Transverse colon (tissue), 4 donors: ENCODE data around the gene PDCD6IP. TPM values are rescaled to one million over a fixed set of nuclear protein-coding genes. Genes with fewer than 3 reads are reported as not detected.
A peak's percentile ranks its signal among the peaks of the same experiment; 100 is the strongest.

Experiments
- DNase-seq: peaks from one replicate; pipeline ENCODE4 v3.0.0-alpha.2; 2019
- H3K27ac ChIP-seq, 4 donors: fragments of 200-600 bp; sonication (generic); 2 replicates each; pipeline ENCODE4 v1.5.1; 2016 to 2018; ENCODE audit warnings: inconsistent platforms in 4 of 4
- H3K27me3 ChIP-seq: fragments of 200-600 bp; sonication (generic); 2 replicates; pipeline ENCODE4 v1.5.1; 2017; ENCODE audit warnings: inconsistent platforms
- H3K36me3 ChIP-seq, 4 donors: fragments of 200-600 bp; sonication (generic); 2 replicates each; pipeline ENCODE4 v1.5.1; 2017 to 2019; ENCODE audit warnings: inconsistent platforms in 4 of 4
- H3K4me1 ChIP-seq, 4 donors: fragments of 200-600 bp; sonication (generic); 2 replicates each; pipeline ENCODE4 v1.5.1; 2017 to 2020; ENCODE audit warnings: inconsistent platforms in 4 of 4
- H3K4me3 ChIP-seq, 4 donors: fragments of 200-600 bp; sonication (generic); 1 replicate in 1 of 4; 2 replicates in 3 of 4; pipeline versions ENCODE4 v1.5.1 to v1.6.1; 2017 to 2019; ENCODE audit warnings: inconsistent platforms in 4 of 4
- H3K9me3 ChIP-seq, 2 donors: fragments of 200-600 bp; sonication (generic); 2 replicates each; pipeline ENCODE4 v1.5.1; 2017 to 2019; ENCODE audit warnings: inconsistent platforms in 2 of 2
- EP300 ChIP-seq: sonication (generic); formaldehyde crosslinking; IDR thresholded peaks from one replicate; pipeline ENCODE4 v1.6.1; 2017; ENCODE audit warnings: antibody characterized with exemption, low read depth
- POLR2A ChIP-seq: fragments of 450-650 bp; IDR thresholded peaks from one replicate; pipeline ENCODE4 v1.6.1; 2016; ENCODE audit warnings: antibody characterized with exemption, mild to moderate bottlenecking, moderate library complexity
- POLR2AphosphoS5 ChIP-seq, 3 donors: sonication (generic); formaldehyde crosslinking; IDR thresholded peaks; one replicate each; pipeline ENCODE4 v1.6.1; 2016; ENCODE audit warnings: antibody characterized with exemption in 3 of 3
- WGBS, 2 donors: methylation state at CpG; one replicate each; pipeline ENCODE4 v1.1.5; 2018; ENCODE audit warnings: low coverage in 1 of 2; 5-methylcytosine and 5-hydroxymethylcytosine counted together
- in situ Hi-C, 4 donors: fragments of 200-750 bp; cut with MboI; loops; one replicate each; pipeline versions ENCODE4 v1.15.0 to v1.15.1; 2017; ENCODE audit warnings: low sequenced_read_pairs in 3 of 4, low pct_ligation_motif_present in 1 of 4, low pct_unique_long_range_greater_than_20kb in 1 of 4
- intact Hi-C: fragments of 100-400 bp; cut with DNase I; formaldehyde crosslinking; loops from one replicate; pipeline ENCODE4 v1.15.1; 2023; ENCODE audit warnings: low total_unique reads
- total RNA-seq, 4 donors: library from RNA; depleted of rRNA; stranded (reverse); fragments of >200 nt; gene quantifications; one replicate each; pipeline ENCODE4 v1.1.0, GENCODE V29; 2016
- TF ChIP-seq, protein P1 (sequence below), 5 experiments: fragments of 200-600 bp in 3 of 5; fragments of 450-650 bp in 2 of 5; sonication (generic) in 3 of 5; IDR thresholded peaks; 1 replicate in 2 of 5; 2 replicates in 3 of 5; pipeline ENCODE4 v1.5.1; 2016 to 2017; ENCODE audit warnings: antibody characterized with exemption in 5 of 5, inconsistent platforms in 3 of 5, mild to moderate bottlenecking in 2 of 5, moderate library complexity in 1 of 5

PDCD6IP gene
- total RNA-seq, 4 donors from 2014 or later = 89.0 to 523 (median 372) TPM

DNA sequence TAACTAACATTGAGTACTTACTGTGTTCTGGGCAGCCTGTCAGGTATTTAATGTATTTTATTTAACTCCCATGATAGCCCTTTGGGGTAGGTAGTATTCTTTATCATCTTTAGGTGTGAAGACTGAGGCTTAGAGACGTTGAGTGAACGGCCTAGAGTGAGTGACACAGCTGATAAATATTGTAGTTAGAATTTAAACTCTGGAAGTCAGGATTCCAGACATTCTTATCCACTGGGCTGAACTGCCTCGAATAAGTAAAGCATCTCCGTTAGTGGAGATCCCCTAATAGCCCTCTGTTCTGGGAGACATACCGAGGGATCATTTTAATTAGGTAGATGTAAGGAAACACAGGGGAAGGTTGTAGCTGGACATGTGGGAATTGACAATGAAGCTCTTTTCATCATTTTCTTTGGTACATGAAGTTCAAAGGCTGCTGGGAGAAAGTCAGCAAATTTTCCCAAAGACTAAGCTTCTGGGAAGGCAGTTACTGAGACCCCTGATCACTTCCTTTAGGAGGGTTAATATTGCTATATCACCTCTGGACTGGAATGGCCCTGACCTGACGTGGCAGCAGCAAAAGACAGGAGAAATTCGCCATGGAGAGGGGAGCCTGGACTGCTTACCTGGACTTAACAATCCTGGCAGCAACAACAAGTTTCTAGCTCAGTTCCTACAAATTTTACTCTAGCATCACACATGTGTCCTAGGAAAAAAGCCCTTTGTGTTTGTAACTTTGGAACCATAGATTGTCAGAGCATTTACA lies 11.7 kb upstream of the PDCD6IP start:
- TF ChIP-seq POLR2AphosphoS5 (IDR thresholded peaks at IDR 0.05) (no peak), EP300 (no peak), POLR2A (no peak)
- TF ChIP-seq, protein P1, sequence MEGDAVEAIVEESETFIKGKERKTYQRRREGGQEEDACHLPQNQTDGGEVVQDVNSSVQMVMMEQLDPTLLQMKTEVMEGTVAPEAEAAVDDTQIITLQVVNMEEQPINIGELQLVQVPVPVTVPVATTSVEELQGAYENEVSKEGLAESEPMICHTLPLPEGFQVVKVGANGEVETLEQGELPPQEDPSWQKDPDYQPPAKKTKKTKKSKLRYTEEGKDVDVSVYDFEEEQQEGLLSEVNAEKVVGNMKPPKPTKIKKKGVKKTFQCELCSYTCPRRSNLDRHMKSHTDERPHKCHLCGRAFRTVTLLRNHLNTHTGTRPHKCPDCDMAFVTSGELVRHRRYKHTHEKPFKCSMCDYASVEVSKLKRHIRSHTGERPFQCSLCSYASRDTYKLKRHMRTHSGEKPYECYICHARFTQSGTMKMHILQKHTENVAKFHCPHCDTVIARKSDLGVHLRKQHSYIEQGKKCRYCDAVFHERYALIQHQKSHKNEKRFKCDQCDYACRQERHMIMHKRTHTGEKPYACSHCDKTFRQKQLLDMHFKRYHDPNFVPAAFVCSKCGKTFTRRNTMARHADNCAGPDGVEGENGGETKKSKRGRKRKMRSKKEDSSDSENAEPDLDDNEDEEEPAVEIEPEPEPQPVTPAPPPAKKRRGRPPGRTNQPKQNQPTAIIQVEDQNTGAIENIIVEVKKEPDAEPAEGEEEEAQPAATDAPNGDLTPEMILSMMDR (IDR thresholded peaks at IDR 0.05) = no peak
- WGBS, 2 donors = 68 to 78% methylated on average over 5 to 7 of the region's 7 CpGs
- peak overlapping the region in 1 of 4 donors; percentile 32 for H3K4me3 ChIP-seq
- H3K9me3 ChIP-seq = no peaks in the 10 kb centered on the region
- peaks cover 0 to 4% (median 2%) of the 10 kb centered on the region in 4 donors for H3K4me1 ChIP-seq
- H3K36me3 ChIP-seq = no peaks in the 10 kb centered on the region
- no peaks in the 10 kb centered on the region for H3K27me3 ChIP-seq
- no peak overlapping the region for H3K27ac ChIP-seq
- intact Hi-C loops = loop anchor here (5.0 kb wide), 1 partner anchor 149 kb away; no protein-coding TSS in a partner anchor
- in situ Hi-C loops = loop anchor here (5.0 to 25.0 kb wide), 6 partner anchors 72 to 674 kb away; partner anchors contain the start of genes UBP1 (in 2 of the 4), CLASP2 (in 1 of the 4) and CRTAP (in 1 of the 4)
- DNase-seq = no peak

DNA sequence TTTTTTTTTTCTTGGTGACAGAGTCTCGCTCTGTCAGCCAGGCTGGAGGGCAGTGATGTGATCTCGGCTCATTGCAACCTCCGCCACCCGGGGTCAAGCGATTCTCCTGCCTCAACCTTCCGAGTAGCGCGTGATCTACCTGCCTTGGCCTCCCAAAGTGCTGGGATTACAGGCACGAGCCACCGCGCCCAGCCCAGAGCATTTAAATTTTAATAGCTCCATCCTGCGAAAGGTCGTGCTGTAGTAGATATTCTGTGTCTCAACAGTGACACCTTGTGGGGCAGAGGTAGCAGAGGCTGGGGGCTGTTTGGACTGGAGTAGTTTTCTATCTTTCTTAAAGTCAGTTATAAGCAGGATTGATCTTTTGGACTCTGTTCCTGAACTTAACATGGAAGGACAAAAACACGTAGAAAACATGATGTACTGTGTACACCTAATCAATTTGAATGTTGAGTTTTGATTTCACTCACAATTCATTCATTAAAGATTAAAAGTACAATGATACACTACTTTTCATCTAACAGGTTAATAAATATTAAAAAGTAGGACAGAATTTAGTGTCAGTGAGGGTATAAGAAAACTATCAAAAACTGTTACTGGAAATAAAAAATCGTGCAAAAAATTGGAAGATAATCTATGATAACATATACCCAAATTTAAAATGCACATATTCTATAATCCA lies 11.0 kb upstream of the PDCD6IP start:
- H3K4me1 ChIP-seq = peaks cover 0 to 4% (median 2%) of the 10 kb centered on the region in 4 donors
- 0 to 9% methylated on average over 5 to 15 of the region's 15 CpGs for WGBS, 2 donors
- no peaks in the 10 kb centered on the region for H3K36me3 ChIP-seq
- H3K27me3 ChIP-seq = no peaks in the 10 kb centered on the region
- in situ Hi-C loops (loop anchor here (5.0 to 25.0 kb wide), 6 partner anchors 73 to 675 kb away; partner anchors contain the start of genes UBP1 (in 2 of the 4), CLASP2 (in 1 of the 4) and CRTAP (in 1 of the 4)), intact Hi-C loops (loop anchor here (5.0 kb wide), 1 partner anchor 150 kb away; no protein-coding TSS in a partner anchor)
- no peak overlapping the region for H3K27ac ChIP-seq
- peak overlapping the region in 1 of 4 donors; percentile 32 for H3K4me3 ChIP-seq
- TF ChIP-seq, protein P1 (IDR thresholded peaks at IDR 0.05) = peak; percentile 70 to 74 (median 71)
- TF ChIP-seq EP300 (no peak), POLR2A (no peak)
- H3K9me3 ChIP-seq = no peaks in the 10 kb centered on the region
- peak; percentile 68 for DNase-seq

DNA sequence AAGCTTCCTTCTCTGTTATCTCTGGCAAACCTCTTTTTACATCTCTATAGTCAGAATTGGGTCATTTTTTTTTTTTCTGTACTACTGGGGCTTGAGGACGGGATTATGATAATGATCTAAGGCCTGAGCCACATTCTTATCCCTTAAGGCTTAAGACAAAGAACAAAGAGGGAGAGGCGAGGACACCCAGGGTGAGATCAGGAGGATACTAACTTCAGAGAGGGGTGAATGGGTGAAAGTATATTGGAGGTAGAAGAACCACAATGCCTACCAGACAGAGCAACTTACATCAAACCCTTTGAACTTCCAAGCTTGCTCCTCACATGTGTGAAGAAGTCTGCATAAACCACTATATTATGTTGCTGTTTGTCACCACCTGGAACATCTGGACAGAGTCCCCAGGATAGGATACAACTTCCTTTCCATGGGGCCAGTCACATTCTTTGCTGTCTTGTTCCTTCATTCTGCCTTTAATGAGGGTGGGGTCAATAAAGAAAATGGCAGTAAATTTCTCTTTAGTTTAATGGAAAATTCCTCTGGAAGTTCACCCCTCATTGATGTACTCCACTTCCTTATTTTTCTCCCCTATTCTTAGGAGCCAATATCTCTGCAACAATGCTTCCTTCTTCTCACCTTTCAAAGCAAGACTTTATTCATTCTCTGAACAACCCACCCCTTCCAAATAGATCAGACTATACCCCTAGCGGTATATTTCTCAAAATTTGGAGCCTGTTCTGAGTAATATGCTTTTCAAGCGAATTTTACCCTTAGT lies 9.1 kb upstream of the PDCD6IP start:
- Histone ChIP-seq H3K27me3 (no peaks in the 10 kb centered on the region), H3K27ac (no peak overlapping the region), H3K4me1 (peaks cover 0 to 4% (median 2%) of the 10 kb centered on the region in 4 donors), H3K9me3 (no peaks in the 10 kb centered on the region), H3K4me3 (no peak overlapping the region), H3K36me3 (no peaks in the 10 kb centered on the region)
- no peak for DNase-seq
- in situ Hi-C loops = loop anchor here (5.0 to 25.0 kb wide), 6 partner anchors 75 to 677 kb away; partner anchors contain the start of genes UBP1 (in 2 of the 4), CLASP2 (in 1 of the 4) and CRTAP (in 1 of the 4)
- WGBS, 2 donors = 61 to 71% methylated on average over 4 of the region's 4 CpGs
- TF ChIP-seq POLR2AphosphoS5 (IDR thresholded peaks at IDR 0.05) (no peak), EP300 (no peak)
- intact Hi-C loops = loop anchor here (5.0 kb wide), 1 partner anchor 152 kb away; no protein-coding TSS in a partner anchor

DNA sequence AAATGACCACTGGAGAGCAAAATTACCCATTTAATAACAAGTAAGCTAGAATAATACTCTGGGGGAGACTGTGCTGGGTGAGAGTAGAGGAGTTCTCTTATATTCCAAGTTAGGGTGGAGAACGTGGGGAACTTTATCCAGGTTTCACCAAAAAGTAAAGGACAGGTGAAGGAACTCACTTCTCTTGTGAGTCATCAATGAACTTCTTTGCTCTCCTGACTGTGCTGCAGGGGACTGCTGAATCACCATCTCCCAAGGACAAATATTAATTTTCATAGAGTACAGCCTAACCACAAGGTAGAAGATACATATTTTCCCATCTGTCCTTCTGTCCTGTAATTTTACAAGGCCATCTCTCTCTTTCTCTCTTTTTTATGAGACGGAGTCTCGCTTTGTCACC lies 8.3 kb upstream of the PDCD6IP start:
- H3K4me3 ChIP-seq = no peak overlapping the region
- H3K27me3 ChIP-seq = no peaks in the 10 kb centered on the region
- WGBS, 2 donors = 85 to 92% methylated on average over 3 of the region's 3 CpGs
- no peak overlapping the region for H3K27ac ChIP-seq
- in situ Hi-C loops = loop anchor here in 3 of 4 donors (25.0 kb wide), 3 partner anchors 353 to 678 kb away; partner anchors contain the start of genes UBP1 (in 2 of the 3) and CRTAP (in 1 of the 3)
- peaks cover 0 to 4% (median 2%) of the 10 kb centered on the region in 4 donors for H3K4me1 ChIP-seq
- no peaks in the 10 kb centered on the region for H3K9me3 ChIP-seq
- no peak for DNase-seq
- no peaks in the 10 kb centered on the region for H3K36me3 ChIP-seq
- no peak for TF ChIP-seq POLR2A
- TF ChIP-seq EP300 = no peak
- TF ChIP-seq POLR2AphosphoS5 (IDR thresholded peaks at IDR 0.05) = no peak
- TF ChIP-seq, protein P1 (IDR thresholded peaks at IDR 0.05) = no peak
- intact Hi-C loops = no loop called here
